ENCODE measurements around the gene ERICH3.

- TF ChIP-seq CTCF (IDR thresholded peaks at IDR 0.05) (no peak), EP300 (IDR thresholded peaks at IDR 0.05) (no peak)
Observed at GRCh38 chr1:74693473-74693872, 19.9 kb upstream of the ERICH3 start.

All from ovary (tissue), 3 donors.